C4-2B (cell line): Measurements from ENCODE around the gene SPHK1.
A peak's percentile ranks its signal among the peaks of the same experiment; 100 is the strongest.

Source experiments
- H3K27ac ChIP-seq: fragments of 450-650 bp; 2 replicates; pipeline ENCODE4 v1.5.1; 2017
- CTCF ChIP-seq: fragments of 450-650 bp; conservative IDR thresholded peaks from 2 replicates; pipeline ENCODE4 v1.5.1; 2017; ENCODE audit warnings: mild to moderate bottlenecking
- ZFX ChIP-seq: fragments of 450-650 bp; IDR thresholded peaks from 2 replicates; pipeline ENCODE4 v1.6.1; 2017

The SPHK1 gene

GRCh38 chr17:76382803-76383545, 1.4 kb upstream of the SPHK1 start:
- peak overlapping the region; percentile 49 for H3K27ac ChIP-seq
- TF ChIP-seq CTCF (no peak), ZFX (no peak)

- H3K27ac ChIP-seq, result peak overlapping the region; percentile 49
- TF ChIP-seq ZFX, result no peak
- no peak; the same call in 1 of the 2 replicates for TF ChIP-seq CTCF
Measured at GRCh38 chr17:76383546-76384221, 725 bp upstream of the SPHK1 start.

GRCh38 chr17:76384987-76385891, 830 bp downstream of the SPHK1 start:
- no peak for TF ChIP-seq ZFX
- TF ChIP-seq CTCF, result no peak
- peak overlapping the region; percentile 49 for H3K27ac ChIP-seq

GRCh38 chr17:76385892-76386786, 1.7 kb downstream of the SPHK1 start:
- peak; percentile 47; the same call in 1 of the 2 replicates for TF ChIP-seq ZFX
- peak; percentile 97 for TF ChIP-seq CTCF
- peak overlapping the region; percentile 15 for H3K27ac ChIP-seq

GRCh38 chr17:76386966-76387765, 2.8 kb downstream of the SPHK1 start:
- H3K27ac ChIP-seq, result no peak overlapping the region
- TF ChIP-seq ZFX (no peak), CTCF (no peak)
